Measurements from ENCODE around the gene ATP6V1G2. TPM values are rescaled to one million over a fixed set of nuclear protein-coding genes. Genes with fewer than 3 reads are reported as not detected.

The ATP6V1G2 gene
- total RNA-seq, 4 donors from 2014 or later = 0.64 to 1.6 (median 1.4) TPM; not detected in 1

- TF ChIP-seq POLR2A (IDR thresholded peaks at IDR 0.05) (no peak), EP300 (IDR thresholded peaks at IDR 0.05) (no peak), CTCF (IDR thresholded peaks at IDR 0.05) (no peak), POLR2AphosphoS5 (IDR thresholded peaks at IDR 0.05) (no peak)
- H3K27me3 ChIP-seq = peaks cover 3% of the 10 kb centered on the region
- 76% methylated on average over 1 of the region's 1 CpG for WGBS
- no peak overlapping the region for H3K4me3 ChIP-seq
- peaks cover 4% of the 10 kb centered on the region for H3K4me1 ChIP-seq
- no peak overlapping the region for H3K27ac ChIP-seq
- DNase-seq (ENCODE audit: low spot score in 2 of 2) = no peak
- no peaks in the 10 kb centered on the region for H3K36me3 ChIP-seq
- no peaks in the 10 kb centered on the region for H3K9me3 ChIP-seq
These were observed 23.6 kb upstream of the ATP6V1G2 start for GRCh38 chr6:31569861-31570536.

GRCh38 chr6:31568537-31568961 lies 22.1 kb upstream of the ATP6V1G2 start:
- Histone ChIP-seq H3K27ac (no peak overlapping the region), H3K36me3 (no peaks in the 10 kb centered on the region), H3K4me1 (peaks cover 4% of the 10 kb centered on the region), H3K27me3 (peaks cover 3% of the 10 kb centered on the region), H3K9me3 (no peaks in the 10 kb centered on the region), H3K4me3 (no peak overlapping the region)
- DNase-seq (ENCODE audit: low spot score in 2 of 2) = no peak
- TF ChIP-seq POLR2A (IDR thresholded peaks at IDR 0.05) = no peak
- TF ChIP-seq POLR2AphosphoS5 (IDR thresholded peaks at IDR 0.05) = no peak
- no peak for TF ChIP-seq EP300 (IDR thresholded peaks at IDR 0.05)
- TF ChIP-seq CTCF (IDR thresholded peaks at IDR 0.05) = no peak
- 71% methylated on average over 3 of the region's 3 CpGs for WGBS

- Histone ChIP-seq H3K9me3 (no peaks in the 10 kb centered on the region), H3K27me3 (peaks cover 3% of the 10 kb centered on the region), H3K36me3 (no peaks in the 10 kb centered on the region), H3K4me1 (peaks cover 7% of the 10 kb centered on the region), H3K4me3 (no peak overlapping the region), H3K27ac (no peak overlapping the region)
- DNase-seq (ENCODE audit: low spot score in 2 of 2) = no peak
- WGBS = 54% methylated on average over 9 of the region's 9 CpGs
- TF ChIP-seq POLR2A (IDR thresholded peaks at IDR 0.05) (no peak), EP300 (IDR thresholded peaks at IDR 0.05) (no peak), CTCF (IDR thresholded peaks at IDR 0.05) (no peak), POLR2AphosphoS5 (IDR thresholded peaks at IDR 0.05) (no peak)
These were observed 21.3 kb upstream of the ATP6V1G2 start for GRCh38 chr6:31567531-31568370.

GRCh38 chr6:31560697-31561058 lies 14.3 kb upstream of the ATP6V1G2 start:
- H3K27me3 ChIP-seq = no peaks in the 10 kb centered on the region
- no peak for DNase-seq (ENCODE audit: low spot score in 2 of 2)
- peaks cover 29% of the 10 kb centered on the region for H3K4me1 ChIP-seq
- H3K9me3 ChIP-seq = no peaks in the 10 kb centered on the region
- TF ChIP-seq POLR2AphosphoS5 (IDR thresholded peaks at IDR 0.05) (no peak), CTCF (IDR thresholded peaks at IDR 0.05) (no peak), EP300 (IDR thresholded peaks at IDR 0.05) (no peak), POLR2A (IDR thresholded peaks at IDR 0.05) (no peak)
- H3K36me3 ChIP-seq = peaks cover 41% of the 10 kb centered on the region
- peak overlapping the region; percentile 13 for H3K27ac ChIP-seq
- no peak overlapping the region for H3K4me3 ChIP-seq

All from suprapubic skin (tissue), 4 donors.